Endothelial cell of umbilical vein (primary cell): ENCODE results near the gene CDK17. TPM values are rescaled to one million over a fixed set of nuclear protein-coding genes. Genes with fewer than 3 reads are reported as not detected.

Experiments used
- BruUV-seq: library from RNA; stranded (reverse); fragments of 400-500 nt; replicated peaks from 2 replicates; lab custom pipeline; 2021; lab: Mats Ljungman, UMichigan
- CTCF ChIA-PET: fragments of 300-600, 350-600 bp; sonication (Branson Sonifier 250); formaldehyde crosslinking; loops from one replicate; lab custom pipeline; 2021; ENCODE audit warnings: antibody characterized with exemption, inconsistent platforms; lab: Charles Lee
- POLR2A ChIA-PET: fragments of 300-600, 350-600 bp; sonication (Branson Sonifier 250); formaldehyde crosslinking; loops from one replicate; lab custom pipeline; 2021; ENCODE audit warnings: antibody characterized with exemption, inconsistent platforms; lab: Charles Lee
- DNase-seq: peaks from one replicate; pipeline ENCODE4 v3.0.0-alpha.2; 2011; ENCODE audit warnings: low read depth, low spot score
- FAIRE-seq: peaks from 2 replicates; lab custom pipeline; 2011; peaks lifted over from hg19 to GRCh38; lab: Jason Lieb, UNC
- H2AFZ ChIP-seq: 2 replicates; pipeline ENCODE4 v1.6.0; 2012; ENCODE audit warnings: low read depth, low read length, control low read depth, inconsistent platforms
- H3K27ac ChIP-seq: 2 replicates; pipeline ENCODE4 v1.5.1; 2011; ENCODE audit warnings: low read depth, mild to moderate bottlenecking, control low read depth, low read length, moderate library complexity; ENCODE audit not compliant: insufficient read depth
- H3K27me3 ChIP-seq, 2 experiments: 2 replicates each; pipeline versions ENCODE4 v1.6.0 to v1.6.1; 2011; ENCODE audit warnings: low read length in 2 of 2, mixed read lengths in 1 of 2; ENCODE audit not compliant: control insufficient read depth in 2 of 2, insufficient read depth in 2 of 2
- H3K36me3 ChIP-seq, 2 experiments: 2 replicates in 1 of 2; 3 replicates in 1 of 2; pipeline ENCODE4 v1.5.1; 2011; ENCODE audit warnings: low read length in 2 of 2, mild to moderate bottlenecking in 1 of 2, moderate library complexity in 1 of 2; ENCODE audit not compliant: control insufficient read depth in 2 of 2, insufficient read depth in 2 of 2; ENCODE audit errors: extremely low read depth in 1 of 2
- H3K4me1 ChIP-seq: 3 replicates; pipeline ENCODE4 v1.5.1; 2011; ENCODE audit warnings: mild to moderate bottlenecking, low read length; ENCODE audit not compliant: control insufficient read depth, insufficient read depth; ENCODE audit errors: extremely low read depth
- H3K4me2 ChIP-seq: 2 replicates; pipeline ENCODE4 v1.6.1; 2011; ENCODE audit warnings: low read length, control low read depth, mixed read lengths; ENCODE audit not compliant: insufficient read depth
- H3K4me3 ChIP-seq, 3 experiments: fragments of 200-600 bp in 1 of 3; sonication (generic), shearing (Covaris generic) in 1 of 3; replicated peaks in 1 of 3; 2 replicates each; pipeline ENCODE4 v1.5.1; 2011 to 2016; ENCODE audit warnings: control low read depth in 3 of 3, low read length in 3 of 3, mild to moderate bottlenecking in 2 of 3, inconsistent platforms in 1 of 3, low read depth in 1 of 3, moderate library complexity in 1 of 3; ENCODE audit not compliant: insufficient read depth in 1 of 3
- H3K79me2 ChIP-seq: 2 replicates; pipeline ENCODE4 v1.6.0; 2012; ENCODE audit warnings: low read length, inconsistent platforms; ENCODE audit not compliant: control insufficient read depth, insufficient read depth
- H3K9ac ChIP-seq: replicated peaks from 2 replicates; pipeline ENCODE3; 2011; ENCODE audit warnings: low read length, control low read depth; ENCODE audit not compliant: insufficient read depth; ENCODE audit errors: extremely low read depth
- H3K9me1 ChIP-seq: replicated peaks from 3 replicates; pipeline ENCODE4 v1.6.0; 2011; ENCODE audit warnings: mild to moderate bottlenecking, low read length; ENCODE audit not compliant: control insufficient read depth, insufficient read depth; ENCODE audit errors: extremely low read depth
- H3K9me3 ChIP-seq: replicated peaks from 2 replicates; pipeline ENCODE4 v1.5.1; 2012; ENCODE audit warnings: low read length, inconsistent platforms; ENCODE audit not compliant: control insufficient read depth, insufficient read depth
- H4K20me1 ChIP-seq: replicated peaks from 2 replicates; pipeline ENCODE3; 2011; ENCODE audit warnings: mild to moderate bottlenecking, low read length; ENCODE audit not compliant: control insufficient read depth, insufficient read depth; ENCODE audit errors: extremely low read depth
- CTCF ChIP-seq, 2 donors: IDR thresholded peaks; 1 replicate in 1 of 2; 2 replicates in 1 of 2; pipeline ENCODE4 v1.5.1; 2011; ENCODE audit warnings: low read length in 2 of 2, mild to moderate bottlenecking in 2 of 2, moderate library complexity in 2 of 2, control low read depth in 1 of 2, inconsistent platforms in 1 of 2, low read depth in 1 of 2; ENCODE audit not compliant: insufficient read depth in 1 of 2; ENCODE audit errors: extremely low read depth in 1 of 2
- EZH2 ChIP-seq: IDR thresholded peaks from 2 replicates; pipeline ENCODE4 v1.6.1; 2012; ENCODE audit warnings: borderline replicate concordance, low read depth, mild to moderate bottlenecking, moderate library complexity, low read length, inconsistent platforms; ENCODE audit not compliant: severe bottlenecking
- FOS ChIP-seq: IDR thresholded peaks from 2 replicates; pipeline ENCODE4 v1.6.1; 2011; ENCODE audit warnings: mild to moderate bottlenecking, low read length, moderate library complexity, borderline replicate concordance; ENCODE audit not compliant: insufficient read depth
- GATA2 ChIP-seq: IDR thresholded peaks from 2 replicates; pipeline ENCODE4 v1.7.0; 2011; ENCODE audit warnings: low read depth, mild to moderate bottlenecking, moderate library complexity, mixed read lengths, low read length; ENCODE audit not compliant: insufficient read length, insufficient read depth
- JUN ChIP-seq: IDR thresholded peaks from 2 replicates; pipeline ENCODE4 v1.6.1; 2011; ENCODE audit warnings: borderline replicate concordance, low read depth; ENCODE audit not compliant: insufficient read length, insufficient read depth
- MAX ChIP-seq: IDR thresholded peaks from 2 replicates; pipeline ENCODE4 v1.6.1; 2011; ENCODE audit not compliant: insufficient read depth, insufficient read length
- MYC ChIP-seq: IDR thresholded peaks from one replicate; pipeline ENCODE4 v1.6.1; 2011; ENCODE audit warnings: mild to moderate bottlenecking, low read depth, low read length
- POLR2A ChIP-seq: IDR thresholded peaks from 2 replicates; pipeline ENCODE4 v1.6.1; 2012; ENCODE audit warnings: low read depth, mild to moderate bottlenecking, control low read depth, low read length
- POLR2AphosphoS5 ChIP-seq: IDR thresholded peaks from 2 replicates; pipeline ENCODE4 v1.6.1; 2012; ENCODE audit warnings: low read depth, mild to moderate bottlenecking, control low read depth, low read length, moderate library complexity; ENCODE audit not compliant: insufficient read depth
- dilution Hi-C: fragments of 300-500 bp; cut with MboI; formaldehyde crosslinking; loops from one replicate; pipeline ENCODE4 v1.15.0; 2019; ENCODE audit warnings: low sequenced_read_pairs; ENCODE audit not compliant: extremely low pct_ligation_motif_present
- intact Hi-C: fragments of 100-400 bp; cut with micrococcal nuclease; formaldehyde crosslinking; loops from one replicate; pipeline ENCODE4 v1.10.0; 2022
- polyA plus RNA-seq, 4 experiments: library from polyadenylated mRNA; depleted of rRNA in 3 of 4; stranded (reverse) in 3 of 4; unstranded in 1 of 4; fragments of >200 nt; gene quantifications; 2 replicates each; pipeline versions ENCODE4 v1.2.1 to v1.2.3, GENCODE V29; 2011 to 2012; ENCODE audit warnings: missing spikeins in 1 of 4
- total RNA-seq: library from RNA; stranded (reverse); gene quantifications from 2 replicates; pipeline ENCODE4 v1.2.3, GENCODE V29; 2021

CDK17 gene
- total and polyA plus RNA-seq, 2 donors (not counting 3 experiments of a cell fraction or from before 2014, with no cell fraction given): 61.1 to 176 TPM

GRCh38 chr12:96271469-96272199 lies 128.6 kb downstream of the CDK17 start:
- Histone ChIP-seq H3K36me3 (peaks cover 22 to 43% of the 10 kb centered on the region in 2 experiments), H2AFZ (no peak overlapping the region), H3K79me2 (peaks cover 55% of the 10 kb centered on the region), H3K4me2 (no peak overlapping the region), H4K20me1 (peaks cover 4% of the 10 kb centered on the region), H3K4me1 (no peaks in the 10 kb centered on the region), H3K27ac (no peak overlapping the region), H3K27me3 (no peaks in the 10 kb centered on the region), H3K9me3 (no peaks in the 10 kb centered on the region), H3K9me1 (no peaks in the 10 kb centered on the region), H3K9ac (no peak overlapping the region), H3K4me3 (no peak overlapping the region)
- dilution Hi-C loops: no loop called here
- intact Hi-C loops: no loop called here
- DNase-seq (no peak), FAIRE-seq (no peak)
- no TSS peak for BruUV-seq
- TF ChIP-seq POLR2A (no peak), JUN (no peak), GATA2 (no peak), EZH2 (no peak), FOS (no peak), CTCF (IDR thresholded peaks at IDR 0.05; ENCODE audit: extremely low read depth in 1 of 2, insufficient read depth in 1 of 2, low read depth in 1 of 2, low read length in 2 of 2) (no peak), MAX (no peak), MYC (no peak), POLR2AphosphoS5 (no peak)
- ChIA-PET POLR2A (no interaction called here), CTCF (interaction anchor here (0.6 to 3.3 kb wide), 2 partner anchors 30 to 245 kb away, joined by 3 to 12 read pairs; no protein-coding TSS in a partner anchor)
